K562 (cell line): Measurements from ENCODE around the gene POLD1. TPM values are rescaled to one million over a fixed set of nuclear protein-coding genes. Genes with fewer than 3 reads are reported as not detected.

Source experiments
- GABPB1 ChIP-seq: sonication (generic); formaldehyde crosslinking; IDR thresholded peaks from 2 replicates; pipeline ENCODE4 v1.8.0; 2022; ENCODE audit warnings: mild to moderate bottlenecking, missing genetic modification reagents
- IRF2 ChIP-seq: sonication (generic); formaldehyde crosslinking; IDR thresholded peaks from 2 replicates; pipeline ENCODE4 v1.8.1; 2022; ENCODE audit warnings: mild to moderate bottlenecking, missing genetic modification reagents
- LCOR ChIP-seq: sonication (generic); formaldehyde crosslinking; IDR thresholded peaks from 2 replicates; pipeline ENCODE4 v1.8.0; 2022; ENCODE audit warnings: mild to moderate bottlenecking, missing genetic modification reagents
- LEF1 ChIP-seq: fragments of 450-650 bp; IDR thresholded peaks from 2 replicates; pipeline ENCODE4 v1.6.1; 2016; ENCODE audit warnings: mild to moderate bottlenecking
- SMAD3 ChIP-seq: fragments of 450-650 bp; formaldehyde crosslinking; conservative IDR thresholded peaks from 2 replicates; pipeline ENCODE4 v1.4.0; 2020; ENCODE audit warnings: mild to moderate bottlenecking
- SMC3 ChIP-seq: conservative IDR thresholded peaks from 2 replicates; pipeline ENCODE4 v1.6.1; 2011; ENCODE audit warnings: low read depth, low read length, improper control_type of control experiment; ENCODE audit not compliant: insufficient read depth
- TCFL5 ChIP-seq: fragments of 250-450 bp; sonication (Bioruptor Pico); conservative IDR thresholded peaks from 2 replicates; pipeline ENCODE4 v1.6.1; 2021; ENCODE audit warnings: mild to moderate bottlenecking, moderate library complexity, matching md5 sums
- TEAD2 ChIP-seq: fragments of 450-650 bp; IDR thresholded peaks from 2 replicates; pipeline ENCODE4 v1.6.1; 2016; ENCODE audit warnings: missing genetic modification characterization, control low read depth, missing compliant biosample characterization
- TOE1 ChIP-seq, 2 experiments: fragments of 450-650 bp in 1 of 2; sonication (generic) in 1 of 2; formaldehyde crosslinking in 1 of 2; IDR thresholded peaks; 2 replicates each; pipeline versions ENCODE4 v1.7.1 to v1.8.0; 2016 to 2022; ENCODE audit warnings: borderline replicate concordance in 2 of 2, mild to moderate bottlenecking in 2 of 2, antibody characterized with exemption in 1 of 2, inconsistent platforms in 1 of 2, low read depth in 1 of 2, missing genetic modification reagents in 1 of 2, moderate library complexity in 1 of 2
- XRCC4 ChIP-seq: IDR thresholded peaks from one replicate; pipeline ENCODE4 v1.6.1; 2011; ENCODE audit not compliant: insufficient read depth, insufficient read length; ENCODE audit errors: extremely low read depth
- ZFP1 ChIP-seq: fragments of 450-650 bp; formaldehyde crosslinking; IDR thresholded peaks from 2 replicates; pipeline ENCODE4 v1.4.0; 2020; ENCODE audit warnings: mild to moderate bottlenecking, mixed read lengths
- ZNF121 ChIP-seq: sonication (generic); formaldehyde crosslinking; conservative IDR thresholded peaks from 2 replicates; pipeline ENCODE4 v1.8.0; 2022; ENCODE audit warnings: missing genetic modification reagents
- ZNF699 ChIP-seq: fragments of 250-450 bp; sonication (Bioruptor Pico); IDR thresholded peaks from 2 replicates; pipeline ENCODE4 v1.8.0; 2021; ENCODE audit warnings: mild to moderate bottlenecking, moderate library complexity; ENCODE audit not compliant: insufficient replicate concordance
- polyA plus RNA-seq, 8 experiments: library from polyadenylated mRNA; depleted of rRNA in 4 of 8; stranded (reverse) in 5 of 8; unstranded in 3 of 8; fragments of >200 nt; fragmentation: Nextera tagmentation in 2 of 8; fragmentation: Illumina TruSeq in 1 of 8; extraction: Ambion mirVana in 2 of 8; extraction: Trizol in 1 of 8; gene quantifications; 2 replicates each; pipeline versions ENCODE4 v1.2.1 to v1.2.3, GENCODE V29; 2011 to 2014; ENCODE audit warnings: inconsistent platforms in 1 of 8, missing spikeins in 1 of 8
- total RNA-seq, 7 experiments: library from RNA; depleted of rRNA in 6 of 7; stranded (reverse); fragments of >200 nt in 6 of 7; fragmentation: Illumina TruSeq in 2 of 7; extraction: Trizol in 2 of 7; gene quantifications; 2 replicates each; pipeline versions ENCODE4 v1.2.1 to v1.2.3, GENCODE V29; 2011 to 2021; ENCODE audit warnings: low replicate concordance in 1 of 7
- TF ChIP-seq, protein P1 (sequence below): fragments of 200-600 bp; sonication (generic); IDR thresholded peaks from one replicate; pipeline ENCODE4 v1.6.1; 2012; ENCODE audit warnings: mild to moderate bottlenecking, low read depth, low read length, inconsistent platforms
- TF ChIP-seq, protein P2 (sequence below): fragments of 450-650 bp; formaldehyde crosslinking; IDR thresholded peaks from 2 replicates; pipeline ENCODE4 v1.4.0; 2022; ENCODE audit warnings: missing genetic modification characterization

POLD1 gene
- total and polyA plus RNA-seq, 9 of the 15 experiments (the other 6 are each of a cell fraction or from before 2014, with no cell fraction given) = 1.3 to 312 (median 47.8) TPM

DNA sequence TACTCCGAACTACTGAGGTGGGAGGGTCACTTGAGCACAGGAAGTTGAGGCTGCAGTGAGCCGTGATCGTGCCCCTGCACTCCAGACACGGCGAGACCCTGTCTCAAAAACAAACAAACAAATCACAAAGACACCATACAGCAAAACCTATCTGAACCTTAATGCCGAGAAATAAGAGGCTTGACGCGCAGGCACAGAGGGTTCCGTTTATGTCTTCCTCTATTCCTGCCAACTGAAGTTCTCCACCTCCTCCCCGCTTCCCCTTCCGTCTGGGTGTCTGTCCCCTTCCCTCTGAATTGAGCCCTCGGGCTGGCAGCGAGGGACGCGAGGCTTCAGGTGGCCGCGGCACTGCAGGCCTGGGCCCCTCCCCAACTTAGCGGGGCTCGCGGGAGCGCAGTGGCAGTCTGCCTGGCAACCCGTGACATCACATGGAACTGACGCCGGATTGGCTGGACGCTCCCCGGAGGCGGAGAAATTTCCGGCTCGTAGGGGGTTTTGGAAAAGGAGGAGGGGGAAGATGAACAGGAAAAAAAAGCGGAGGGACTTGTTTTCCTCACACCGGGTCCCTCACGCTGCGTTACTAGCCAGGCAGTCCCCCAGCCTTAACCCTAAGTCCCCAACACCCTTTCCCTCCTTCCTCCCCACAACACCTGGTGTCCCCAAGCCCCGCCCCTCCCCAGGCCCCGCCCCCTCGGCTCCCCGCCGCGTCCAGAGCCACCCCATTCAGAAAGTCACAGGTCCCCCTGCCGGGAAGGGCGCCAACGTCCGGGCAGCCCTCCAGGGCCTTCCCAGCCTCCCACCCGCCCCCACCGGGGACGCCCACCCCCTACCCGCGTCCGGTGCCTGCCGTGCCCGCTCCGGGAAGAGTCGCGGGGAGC lies 47.4 kb downstream of the POLD1 start (continued):
- TF ChIP-seq, protein P1, sequence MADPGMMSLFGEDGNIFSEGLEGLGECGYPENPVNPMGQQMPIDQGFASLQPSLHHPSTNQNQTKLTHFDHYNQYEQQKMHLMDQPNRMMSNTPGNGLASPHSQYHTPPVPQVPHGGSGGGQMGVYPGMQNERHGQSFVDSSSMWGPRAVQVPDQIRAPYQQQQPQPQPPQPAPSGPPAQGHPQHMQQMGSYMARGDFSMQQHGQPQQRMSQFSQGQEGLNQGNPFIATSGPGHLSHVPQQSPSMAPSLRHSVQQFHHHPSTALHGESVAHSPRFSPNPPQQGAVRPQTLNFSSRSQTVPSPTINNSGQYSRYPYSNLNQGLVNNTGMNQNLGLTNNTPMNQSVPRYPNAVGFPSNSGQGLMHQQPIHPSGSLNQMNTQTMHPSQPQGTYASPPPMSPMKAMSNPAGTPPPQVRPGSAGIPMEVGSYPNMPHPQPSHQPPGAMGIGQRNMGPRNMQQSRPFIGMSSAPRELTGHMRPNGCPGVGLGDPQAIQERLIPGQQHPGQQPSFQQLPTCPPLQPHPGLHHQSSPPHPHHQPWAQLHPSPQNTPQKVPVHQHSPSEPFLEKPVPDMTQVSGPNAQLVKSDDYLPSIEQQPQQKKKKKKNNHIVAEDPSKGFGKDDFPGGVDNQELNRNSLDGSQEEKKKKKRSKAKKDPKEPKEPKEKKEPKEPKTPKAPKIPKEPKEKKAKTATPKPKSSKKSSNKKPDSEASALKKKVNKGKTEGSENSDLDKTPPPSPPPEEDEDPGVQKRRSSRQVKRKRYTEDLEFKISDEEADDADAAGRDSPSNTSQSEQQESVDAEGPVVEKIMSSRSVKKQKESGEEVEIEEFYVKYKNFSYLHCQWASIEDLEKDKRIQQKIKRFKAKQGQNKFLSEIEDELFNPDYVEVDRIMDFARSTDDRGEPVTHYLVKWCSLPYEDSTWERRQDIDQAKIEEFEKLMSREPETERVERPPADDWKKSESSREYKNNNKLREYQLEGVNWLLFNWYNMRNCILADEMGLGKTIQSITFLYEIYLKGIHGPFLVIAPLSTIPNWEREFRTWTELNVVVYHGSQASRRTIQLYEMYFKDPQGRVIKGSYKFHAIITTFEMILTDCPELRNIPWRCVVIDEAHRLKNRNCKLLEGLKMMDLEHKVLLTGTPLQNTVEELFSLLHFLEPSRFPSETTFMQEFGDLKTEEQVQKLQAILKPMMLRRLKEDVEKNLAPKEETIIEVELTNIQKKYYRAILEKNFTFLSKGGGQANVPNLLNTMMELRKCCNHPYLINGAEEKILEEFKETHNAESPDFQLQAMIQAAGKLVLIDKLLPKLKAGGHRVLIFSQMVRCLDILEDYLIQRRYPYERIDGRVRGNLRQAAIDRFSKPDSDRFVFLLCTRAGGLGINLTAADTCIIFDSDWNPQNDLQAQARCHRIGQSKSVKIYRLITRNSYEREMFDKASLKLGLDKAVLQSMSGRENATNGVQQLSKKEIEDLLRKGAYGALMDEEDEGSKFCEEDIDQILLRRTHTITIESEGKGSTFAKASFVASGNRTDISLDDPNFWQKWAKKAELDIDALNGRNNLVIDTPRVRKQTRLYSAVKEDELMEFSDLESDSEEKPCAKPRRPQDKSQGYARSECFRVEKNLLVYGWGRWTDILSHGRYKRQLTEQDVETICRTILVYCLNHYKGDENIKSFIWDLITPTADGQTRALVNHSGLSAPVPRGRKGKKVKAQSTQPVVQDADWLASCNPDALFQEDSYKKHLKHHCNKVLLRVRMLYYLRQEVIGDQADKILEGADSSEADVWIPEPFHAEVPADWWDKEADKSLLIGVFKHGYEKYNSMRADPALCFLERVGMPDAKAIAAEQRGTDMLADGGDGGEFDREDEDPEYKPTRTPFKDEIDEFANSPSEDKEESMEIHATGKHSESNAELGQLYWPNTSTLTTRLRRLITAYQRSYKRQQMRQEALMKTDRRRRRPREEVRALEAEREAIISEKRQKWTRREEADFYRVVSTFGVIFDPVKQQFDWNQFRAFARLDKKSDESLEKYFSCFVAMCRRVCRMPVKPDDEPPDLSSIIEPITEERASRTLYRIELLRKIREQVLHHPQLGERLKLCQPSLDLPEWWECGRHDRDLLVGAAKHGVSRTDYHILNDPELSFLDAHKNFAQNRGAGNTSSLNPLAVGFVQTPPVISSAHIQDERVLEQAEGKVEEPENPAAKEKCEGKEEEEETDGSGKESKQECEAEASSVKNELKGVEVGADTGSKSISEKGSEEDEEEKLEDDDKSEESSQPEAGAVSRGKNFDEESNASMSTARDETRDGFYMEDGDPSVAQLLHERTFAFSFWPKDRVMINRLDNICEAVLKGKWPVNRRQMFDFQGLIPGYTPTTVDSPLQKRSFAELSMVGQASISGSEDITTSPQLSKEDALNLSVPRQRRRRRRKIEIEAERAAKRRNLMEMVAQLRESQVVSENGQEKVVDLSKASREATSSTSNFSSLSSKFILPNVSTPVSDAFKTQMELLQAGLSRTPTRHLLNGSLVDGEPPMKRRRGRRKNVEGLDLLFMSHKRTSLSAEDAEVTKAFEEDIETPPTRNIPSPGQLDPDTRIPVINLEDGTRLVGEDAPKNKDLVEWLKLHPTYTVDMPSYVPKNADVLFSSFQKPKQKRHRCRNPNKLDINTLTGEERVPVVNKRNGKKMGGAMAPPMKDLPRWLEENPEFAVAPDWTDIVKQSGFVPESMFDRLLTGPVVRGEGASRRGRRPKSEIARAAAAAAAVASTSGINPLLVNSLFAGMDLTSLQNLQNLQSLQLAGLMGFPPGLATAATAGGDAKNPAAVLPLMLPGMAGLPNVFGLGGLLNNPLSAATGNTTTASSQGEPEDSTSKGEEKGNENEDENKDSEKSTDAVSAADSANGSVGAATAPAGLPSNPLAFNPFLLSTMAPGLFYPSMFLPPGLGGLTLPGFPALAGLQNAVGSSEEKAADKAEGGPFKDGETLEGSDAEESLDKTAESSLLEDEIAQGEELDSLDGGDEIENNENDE = no peak
- TF ChIP-seq LEF1 = no peak
- TF ChIP-seq ZNF121 (CRISPR knock-in tag) = no peak
- no peak for TF ChIP-seq ZFP1 (CRISPR knock-in tag)
- no peak for TF ChIP-seq XRCC4
- TF ChIP-seq SMC3 = no peak
- no peak for TF ChIP-seq TCFL5 (CRISPR knock-in tag)
- TF ChIP-seq, protein P2, sequence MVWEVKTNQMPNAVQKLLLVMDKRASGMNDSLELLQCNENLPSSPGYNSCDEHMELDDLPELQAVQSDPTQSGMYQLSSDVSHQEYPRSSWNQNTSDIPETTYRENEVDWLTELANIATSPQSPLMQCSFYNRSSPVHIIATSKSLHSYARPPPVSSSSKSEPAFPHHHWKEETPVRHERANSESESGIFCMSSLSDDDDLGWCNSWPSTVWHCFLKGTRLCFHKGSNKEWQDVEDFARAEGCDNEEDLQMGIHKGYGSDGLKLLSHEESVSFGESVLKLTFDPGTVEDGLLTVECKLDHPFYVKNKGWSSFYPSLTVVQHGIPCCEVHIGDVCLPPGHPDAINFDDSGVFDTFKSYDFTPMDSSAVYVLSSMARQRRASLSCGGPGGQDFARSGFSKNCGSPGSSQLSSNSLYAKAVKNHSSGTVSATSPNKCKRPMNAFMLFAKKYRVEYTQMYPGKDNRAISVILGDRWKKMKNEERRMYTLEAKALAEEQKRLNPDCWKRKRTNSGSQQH (CRISPR knock-in tag) = no peak
- TF ChIP-seq ZNF699 (CRISPR knock-in tag) = no peak
- TF ChIP-seq TOE1 (IDR thresholded peaks at IDR 0.05; ENCODE audit: borderline replicate concordance) = peak; percentile 35; the same call in 1 of the 2 replicates
- no peak for TF ChIP-seq TOE1 (CRISPR knock-in tag; IDR thresholded peaks at IDR 0.05; ENCODE audit: borderline replicate concordance, low read depth)
- TF ChIP-seq TEAD2 (tag) = no peak
- no peak for TF ChIP-seq SMAD3 (CRISPR knock-in tag)
- no peak for TF ChIP-seq LCOR (CRISPR knock-in tag)
- TF ChIP-seq GABPB1 (CRISPR knock-in tag) = no peak
- TF ChIP-seq IRF2 = no peak
